SK-N-SH treated with all-trans-retinoic acid at 6 μM for 48 hours (cell line): ENCODE measurements around the gene TMCC3.

Source experiments
- ARNTL ChIP-seq: fragments of 450-650 bp; formaldehyde crosslinking; IDR thresholded peaks from 2 replicates; pipeline ENCODE4 v1.5.0; 2020; ENCODE audit warnings: low read depth, mild to moderate bottlenecking, moderate library complexity, borderline replicate concordance
- CSDC2 ChIP-seq: fragments of 250-450 bp; sonication (Bioruptor Pico); IDR thresholded peaks from 2 replicates; pipeline ENCODE4 v1.5.0; 2020; ENCODE audit warnings: mild to moderate bottlenecking, moderate library complexity
- ESRRG ChIP-seq: fragments of 250-450 bp; sonication (Bioruptor Pico); IDR thresholded peaks from 2 replicates; pipeline ENCODE4 v1.6.1; 2021; ENCODE audit warnings: mild to moderate bottlenecking
- ISL1 ChIP-seq: fragments of 250-450 bp; sonication (Bioruptor Pico); IDR thresholded peaks from 2 replicates; pipeline ENCODE4 v2.1.2; 2022; ENCODE audit warnings: mild to moderate bottlenecking, moderate library complexity
- OSR1 ChIP-seq: fragments of 250-450 bp; sonication (Bioruptor Pico); IDR thresholded peaks from 2 replicates; pipeline ENCODE4 v1.8.0; 2022; ENCODE audit warnings: moderate library complexity, mild to moderate bottlenecking, inconsistent platforms
- RARB ChIP-seq: fragments of 250-450 bp; sonication (Bioruptor Pico); IDR thresholded peaks from 2 replicates; pipeline ENCODE4 v1.8.0; 2021; ENCODE audit warnings: mild to moderate bottlenecking, moderate library complexity
- TCF4 ChIP-seq: fragments of 250-450 bp; sonication (Bioruptor Pico); IDR thresholded peaks from 2 replicates; pipeline ENCODE4 v1.8.0; 2021; ENCODE audit warnings: mild to moderate bottlenecking, moderate library complexity, borderline replicate concordance
- TOX ChIP-seq: fragments of 250-450 bp; sonication (Bioruptor Pico); IDR thresholded peaks from 2 replicates; pipeline ENCODE4 v1.8.0; 2021; ENCODE audit warnings: mild to moderate bottlenecking, moderate library complexity, borderline replicate concordance
- ZC3H10 ChIP-seq: fragments of 250-450 bp; sonication (Bioruptor Pico); IDR thresholded peaks from 2 replicates; pipeline ENCODE4 v1.5.1; 2021; ENCODE audit warnings: mild to moderate bottlenecking, moderate library complexity
- ZFP3 ChIP-seq: fragments of 250-450 bp; sonication (Bioruptor Pico); IDR thresholded peaks from 2 replicates; pipeline ENCODE4 v1.5.0; 2020; ENCODE audit warnings: mild to moderate bottlenecking, moderate library complexity
- ZFP30 ChIP-seq: fragments of 450-650 bp; formaldehyde crosslinking; IDR thresholded peaks from 2 replicates; pipeline ENCODE4 v1.5.0; 2022; ENCODE audit warnings: mild to moderate bottlenecking, moderate library complexity
- ZNF565 ChIP-seq: fragments of 450-650 bp; formaldehyde crosslinking; conservative IDR thresholded peaks from 2 replicates; pipeline ENCODE4 v1.5.0; 2020; ENCODE audit warnings: low read depth, mild to moderate bottlenecking, moderate library complexity
- TF ChIP-seq, protein P1 (sequence below): fragments of 250-450 bp; sonication (Bioruptor Pico); IDR thresholded peaks from 2 replicates; pipeline ENCODE4 v1.5.1; 2020; ENCODE audit warnings: low read depth, mild to moderate bottlenecking, moderate library complexity
- TF ChIP-seq, protein P2 (sequence below): fragments of 250-450 bp; sonication (Bioruptor Pico); IDR thresholded peaks from 2 replicates; pipeline ENCODE4 v1.8.0; 2020; ENCODE audit warnings: mild to moderate bottlenecking, moderate library complexity, borderline replicate concordance

DNA sequence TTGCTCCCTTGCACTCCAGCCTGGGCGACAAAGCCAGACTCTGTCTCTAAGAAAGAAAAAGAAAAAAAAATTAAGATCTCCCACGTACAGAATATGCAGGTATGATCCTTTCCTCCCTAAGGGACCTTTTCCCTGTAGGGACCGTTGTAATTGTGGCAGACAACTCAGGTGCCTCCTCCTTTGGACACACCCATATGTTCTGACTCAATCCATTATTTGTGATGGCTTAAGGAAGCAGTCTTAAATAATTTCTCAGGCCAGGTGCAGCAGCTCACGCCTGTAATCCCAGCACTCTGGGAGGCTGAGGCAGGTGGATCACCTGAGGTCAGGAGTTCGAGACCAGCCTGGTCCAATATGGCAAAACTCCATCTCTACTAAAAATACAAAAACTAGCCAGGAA, 53.1 kb downstream of the TMCC3 start:
- no peak for TF ChIP-seq OSR1 (CRISPR knock-in tag)
- TF ChIP-seq, protein P1, sequence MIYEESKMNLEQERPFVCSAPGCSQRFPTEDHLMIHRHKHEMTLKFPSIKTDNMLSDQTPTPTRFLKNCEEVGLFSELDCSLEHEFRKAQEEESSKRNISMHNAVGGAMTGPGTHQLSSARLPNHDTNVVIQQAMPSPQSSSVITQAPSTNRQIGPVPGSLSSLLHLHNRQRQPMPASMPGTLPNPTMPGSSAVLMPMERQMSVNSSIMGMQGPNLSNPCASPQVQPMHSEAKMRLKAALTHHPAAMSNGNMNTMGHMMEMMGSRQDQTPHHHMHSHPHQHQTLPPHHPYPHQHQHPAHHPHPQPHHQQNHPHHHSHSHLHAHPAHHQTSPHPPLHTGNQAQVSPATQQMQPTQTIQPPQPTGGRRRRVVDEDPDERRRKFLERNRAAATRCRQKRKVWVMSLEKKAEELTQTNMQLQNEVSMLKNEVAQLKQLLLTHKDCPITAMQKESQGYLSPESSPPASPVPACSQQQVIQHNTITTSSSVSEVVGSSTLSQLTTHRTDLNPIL (CRISPR knock-in tag), result no peak
- no peak for TF ChIP-seq CSDC2 (CRISPR knock-in tag)
- TF ChIP-seq, protein P2, sequence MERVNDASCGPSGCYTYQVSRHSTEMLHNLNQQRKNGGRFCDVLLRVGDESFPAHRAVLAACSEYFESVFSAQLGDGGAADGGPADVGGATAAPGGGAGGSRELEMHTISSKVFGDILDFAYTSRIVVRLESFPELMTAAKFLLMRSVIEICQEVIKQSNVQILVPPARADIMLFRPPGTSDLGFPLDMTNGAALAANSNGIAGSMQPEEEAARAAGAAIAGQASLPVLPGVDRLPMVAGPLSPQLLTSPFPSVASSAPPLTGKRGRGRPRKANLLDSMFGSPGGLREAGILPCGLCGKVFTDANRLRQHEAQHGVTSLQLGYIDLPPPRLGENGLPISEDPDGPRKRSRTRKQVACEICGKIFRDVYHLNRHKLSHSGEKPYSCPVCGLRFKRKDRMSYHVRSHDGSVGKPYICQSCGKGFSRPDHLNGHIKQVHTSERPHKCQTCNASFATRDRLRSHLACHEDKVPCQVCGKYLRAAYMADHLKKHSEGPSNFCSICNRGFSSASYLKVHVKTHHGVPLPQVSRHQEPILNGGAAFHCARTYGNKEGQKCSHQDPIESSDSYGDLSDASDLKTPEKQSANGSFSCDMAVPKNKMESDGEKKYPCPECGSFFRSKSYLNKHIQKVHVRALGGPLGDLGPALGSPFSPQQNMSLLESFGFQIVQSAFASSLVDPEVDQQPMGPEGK (CRISPR knock-in tag), result no peak
- no peak for TF ChIP-seq ZC3H10 (CRISPR knock-in tag)
- TF ChIP-seq TOX (CRISPR knock-in tag), result no peak
- no peak for TF ChIP-seq ZFP30
- no peak for TF ChIP-seq RARB (CRISPR knock-in tag)
- TF ChIP-seq ARNTL (CRISPR knock-in tag), result no peak
- TF ChIP-seq ISL1, result no peak
- TF ChIP-seq ZFP3 (CRISPR knock-in tag), result no peak
- no peak for TF ChIP-seq TCF4 (CRISPR knock-in tag)
- no peak for TF ChIP-seq ZNF565
- TF ChIP-seq ESRRG (CRISPR knock-in tag), result no peak
